ENCODE data around the gene CAMKMT.

The CAMKMT gene

DNA sequence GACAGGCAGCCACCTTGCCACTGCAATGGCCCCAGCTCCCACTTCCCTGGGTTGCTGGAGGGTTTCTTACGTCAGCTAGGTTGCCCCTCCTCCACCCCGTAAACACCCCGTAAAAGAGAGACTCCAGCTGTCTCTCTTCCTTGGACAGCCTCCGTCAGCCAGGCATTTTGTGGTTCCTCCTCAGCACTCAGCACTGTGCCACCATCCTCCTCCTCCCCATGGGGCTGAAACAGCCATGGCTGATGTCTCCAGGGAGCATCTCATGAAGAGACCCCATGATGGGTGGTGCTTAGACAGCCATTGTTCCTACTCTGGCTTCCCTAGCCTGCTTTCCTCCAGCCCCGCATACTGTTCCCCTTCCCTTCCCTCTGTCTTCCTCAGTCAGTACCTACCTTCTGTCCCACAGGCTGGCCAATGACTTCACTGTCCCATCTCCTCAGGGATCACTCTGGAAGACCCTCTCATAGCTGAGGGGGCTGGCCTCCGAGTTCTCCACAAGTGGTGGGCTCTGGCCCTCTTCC lies 436.5 kb downstream of the CAMKMT start:
- no peak for DNase-seq (ENCODE audit: low read depth, low spot score)

DNA sequence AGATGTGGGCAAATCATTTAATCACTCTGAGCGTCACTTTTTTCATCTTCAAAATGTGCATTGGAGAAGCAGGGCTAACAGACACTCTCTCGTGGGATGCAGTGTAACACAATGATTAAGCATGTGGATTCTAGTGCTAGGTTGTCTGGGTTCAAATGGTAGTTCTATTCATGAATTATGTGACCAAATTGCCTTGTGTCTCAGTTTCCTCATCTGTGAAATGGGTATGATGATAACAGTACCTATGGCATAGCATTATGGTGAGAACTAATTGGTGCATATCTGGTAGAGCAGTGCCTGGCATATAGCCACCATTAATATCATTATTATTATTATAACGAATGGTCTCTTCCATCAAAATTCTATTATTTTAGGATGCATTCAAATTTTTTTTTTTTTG lies 437.4 kb downstream of the CAMKMT start:
- no peak for DNase-seq (ENCODE audit: low read depth, low spot score)

DNA sequence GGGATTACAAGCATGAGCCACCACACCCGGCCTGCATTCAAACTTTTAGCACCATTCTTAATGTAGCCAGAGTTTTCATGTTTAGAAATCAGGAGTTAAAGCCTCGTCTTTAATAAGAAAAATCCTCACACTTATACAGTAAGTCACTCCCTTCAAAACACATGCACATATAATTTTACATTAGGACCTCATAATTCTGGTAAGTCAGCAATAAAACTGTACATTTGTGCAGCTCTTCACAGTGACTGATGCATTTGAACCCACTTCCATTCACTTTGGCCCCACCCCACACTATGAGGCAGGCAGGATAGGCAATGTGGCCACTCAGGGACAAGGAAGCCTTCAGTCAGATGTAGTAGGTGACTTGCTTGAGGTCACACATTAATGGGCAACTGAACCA lies 438.0 kb downstream of the CAMKMT start:
- DNase-seq (ENCODE audit: low read depth, low spot score) = no peak

DNA sequence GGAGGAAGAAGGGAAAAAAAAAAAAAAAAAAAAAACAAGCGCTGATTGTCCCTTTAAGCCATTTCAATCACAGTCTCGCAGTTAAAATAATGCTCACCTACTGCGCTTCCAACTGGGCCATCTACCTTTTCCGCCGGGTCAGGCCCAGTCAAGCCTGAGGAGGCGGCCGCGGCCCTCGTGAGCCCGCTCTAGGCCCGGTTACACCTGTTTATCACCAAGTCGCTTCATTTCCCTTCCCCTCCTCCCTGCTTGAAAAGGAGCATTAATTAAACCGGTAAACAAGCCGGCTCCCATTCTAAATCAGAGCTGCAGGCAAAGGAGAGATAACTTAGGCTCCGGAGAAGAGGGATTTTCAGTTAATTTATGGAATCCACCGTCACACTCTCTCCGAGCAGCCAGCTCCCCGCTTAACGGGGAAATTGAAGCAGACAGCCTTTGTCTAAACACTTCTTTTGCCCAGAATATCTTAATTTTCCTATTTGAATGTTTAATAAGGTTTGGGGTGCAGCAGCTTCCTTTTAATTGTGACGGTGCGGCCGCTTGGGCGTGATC lies 439.6 kb downstream of the CAMKMT start:
- no peak for DNase-seq (ENCODE audit: low read depth, low spot score)

DNA sequence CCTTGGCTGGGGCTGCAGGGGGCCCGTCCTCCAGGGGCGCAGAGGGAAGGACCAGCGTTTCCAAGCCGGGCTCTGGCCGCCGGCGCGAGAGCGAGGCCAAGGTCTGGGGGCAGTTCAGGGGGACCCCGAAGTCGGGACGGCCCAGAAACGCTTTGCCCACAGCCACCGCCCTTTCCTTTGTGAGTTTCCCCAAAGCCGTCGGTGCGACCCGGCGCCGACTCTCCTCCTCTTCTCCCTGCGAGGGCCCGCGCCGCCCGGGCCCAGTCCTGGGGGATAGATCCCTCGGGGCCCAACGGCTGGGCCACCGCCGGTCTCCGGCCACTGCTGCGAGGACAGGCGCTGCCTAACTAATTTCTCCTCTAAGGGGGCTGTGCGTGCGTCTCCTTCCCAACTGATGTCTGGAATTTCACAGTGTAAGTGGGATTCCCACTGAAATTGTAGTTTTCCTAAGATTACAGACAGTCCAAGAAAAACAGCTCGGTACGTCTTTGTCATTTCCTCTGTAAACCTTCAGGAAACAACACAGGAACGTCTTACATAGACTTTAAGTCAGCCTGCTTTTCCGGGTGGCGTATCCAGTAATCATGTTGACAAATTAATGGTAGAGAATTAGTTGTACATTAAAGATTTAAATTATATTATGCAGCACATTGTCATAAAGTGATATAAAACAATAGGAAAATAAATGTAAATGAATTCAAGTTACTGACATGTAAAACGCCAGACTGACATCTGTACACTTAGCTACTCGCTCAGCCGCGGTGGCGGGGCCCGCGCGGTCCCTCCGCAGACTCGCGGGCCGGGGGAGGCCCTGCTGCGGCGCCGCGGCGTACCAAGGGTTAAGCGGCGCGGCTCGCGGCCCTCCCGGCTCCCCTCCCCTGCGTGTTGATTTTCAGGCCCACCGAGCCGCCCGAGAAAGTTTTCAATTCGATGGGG lies 440.4 kb downstream of the CAMKMT start:
- peak; percentile 12 for DNase-seq (ENCODE audit: low read depth, low spot score)

DNA sequence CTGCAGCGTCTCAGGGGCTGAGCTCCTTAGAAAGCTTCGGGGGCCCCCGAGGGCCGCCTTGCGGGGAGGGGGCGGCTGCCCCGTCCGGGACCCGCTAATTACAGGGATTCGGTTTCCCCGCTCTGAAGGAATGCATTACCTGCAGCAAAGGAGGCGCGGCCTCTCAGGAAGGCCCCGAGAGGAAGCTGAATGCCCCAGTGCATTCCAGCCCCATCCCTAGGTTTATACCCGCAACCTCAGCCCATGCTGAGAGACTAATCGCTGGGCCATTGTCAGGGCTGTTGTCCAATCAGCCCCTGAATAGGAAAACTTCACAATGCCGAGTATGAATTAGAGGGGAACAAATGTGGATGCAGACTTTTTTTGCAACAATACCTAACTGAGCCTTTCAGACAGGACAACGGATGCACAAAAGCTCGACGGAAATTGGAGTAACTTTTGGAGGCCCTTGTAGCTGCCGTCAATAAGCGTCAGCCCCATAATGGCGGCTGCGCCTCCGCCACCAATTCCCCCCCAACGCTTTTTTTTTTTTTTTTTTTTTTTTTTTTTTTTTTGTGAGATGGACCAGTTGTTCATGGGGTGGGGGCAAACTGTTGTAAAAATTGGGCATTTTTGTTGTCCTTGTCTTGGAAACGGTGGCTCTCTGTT lies 441.2 kb downstream of the CAMKMT start:
- DNase-seq (ENCODE audit: low read depth, low spot score) = peak; percentile 43

DNA sequence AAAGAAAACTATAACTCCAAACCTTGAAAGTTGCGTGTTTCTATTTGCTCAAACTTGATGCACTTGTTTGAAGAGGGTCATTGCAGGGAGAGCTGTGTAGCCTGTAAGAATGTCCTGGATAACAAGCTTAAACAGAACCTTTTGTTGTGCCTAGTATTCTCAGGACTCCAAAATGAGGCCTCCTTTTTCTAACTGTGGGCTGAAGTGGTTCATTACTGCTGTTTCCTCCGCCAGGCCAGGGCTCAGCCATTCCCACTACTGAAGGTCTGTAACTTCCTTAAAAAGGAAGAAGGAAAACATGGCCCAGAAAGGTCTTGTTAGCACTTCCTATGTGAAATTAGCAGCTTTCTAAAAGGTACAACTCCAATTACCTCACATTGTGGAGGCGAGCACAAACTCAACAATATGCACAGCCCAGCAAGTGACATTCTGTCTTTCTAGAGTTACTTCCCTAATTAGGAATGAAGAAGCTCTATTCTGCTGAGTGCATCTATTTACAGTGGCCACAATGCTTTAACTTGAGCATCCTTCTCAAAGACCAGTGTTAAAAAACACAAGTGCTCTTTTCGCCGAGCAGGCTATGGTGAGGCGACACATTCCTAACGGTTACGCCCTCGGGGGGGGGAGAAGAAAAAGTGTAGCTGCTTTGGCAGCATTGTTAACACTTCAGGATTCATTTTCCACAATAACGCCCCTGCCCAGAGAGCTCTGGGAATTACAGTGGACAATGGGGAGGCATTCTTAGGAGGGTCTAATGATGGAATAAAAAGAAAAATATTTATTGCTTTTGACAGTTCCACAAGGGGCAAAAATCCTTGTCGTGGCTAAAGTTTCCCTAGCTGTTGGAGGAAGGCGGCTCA lies 442.9 kb downstream of the CAMKMT start:
- no peak for DNase-seq (ENCODE audit: low read depth, low spot score)

DNA sequence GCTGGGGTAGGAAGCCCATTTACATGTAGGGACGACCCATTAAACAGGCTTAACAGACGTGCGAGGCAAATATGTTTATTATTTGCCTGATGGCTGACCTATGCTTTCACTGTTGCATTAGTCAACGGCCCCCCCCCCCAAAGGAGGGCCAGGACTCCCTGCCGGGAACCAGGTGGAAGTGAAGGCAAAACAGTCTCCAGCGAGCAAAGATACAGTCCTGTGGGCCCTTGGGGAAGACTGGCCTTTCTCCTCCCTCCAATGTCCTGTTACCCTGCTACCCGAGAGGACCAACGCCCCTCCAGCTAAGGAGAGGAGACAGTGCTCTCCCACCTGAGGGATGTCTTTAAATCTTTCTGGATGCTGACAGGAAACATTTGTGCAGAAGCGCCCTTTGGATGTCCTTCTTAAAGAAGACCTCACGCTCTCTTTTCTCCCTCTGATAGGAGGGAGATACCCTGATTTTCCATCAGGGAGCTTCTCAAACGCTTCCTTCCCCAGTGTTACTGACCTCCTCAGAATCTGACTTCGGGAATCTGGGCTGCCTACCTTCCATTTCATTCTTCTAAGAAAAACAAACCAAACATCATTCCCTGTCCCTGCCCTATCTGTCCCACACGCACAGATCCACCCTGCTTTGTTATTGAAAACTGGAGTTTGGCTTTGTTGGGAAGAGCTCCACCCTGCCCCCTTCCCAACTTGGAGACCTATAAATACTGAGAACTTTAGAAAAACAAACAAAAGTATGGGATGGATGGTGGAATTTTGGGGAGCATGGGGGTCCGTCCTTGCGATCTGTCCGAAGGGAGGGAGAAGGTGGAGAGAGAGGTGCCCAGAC lies 443.9 kb downstream of the CAMKMT start:
- no peak for DNase-seq (ENCODE audit: low read depth, low spot score)

DNA sequence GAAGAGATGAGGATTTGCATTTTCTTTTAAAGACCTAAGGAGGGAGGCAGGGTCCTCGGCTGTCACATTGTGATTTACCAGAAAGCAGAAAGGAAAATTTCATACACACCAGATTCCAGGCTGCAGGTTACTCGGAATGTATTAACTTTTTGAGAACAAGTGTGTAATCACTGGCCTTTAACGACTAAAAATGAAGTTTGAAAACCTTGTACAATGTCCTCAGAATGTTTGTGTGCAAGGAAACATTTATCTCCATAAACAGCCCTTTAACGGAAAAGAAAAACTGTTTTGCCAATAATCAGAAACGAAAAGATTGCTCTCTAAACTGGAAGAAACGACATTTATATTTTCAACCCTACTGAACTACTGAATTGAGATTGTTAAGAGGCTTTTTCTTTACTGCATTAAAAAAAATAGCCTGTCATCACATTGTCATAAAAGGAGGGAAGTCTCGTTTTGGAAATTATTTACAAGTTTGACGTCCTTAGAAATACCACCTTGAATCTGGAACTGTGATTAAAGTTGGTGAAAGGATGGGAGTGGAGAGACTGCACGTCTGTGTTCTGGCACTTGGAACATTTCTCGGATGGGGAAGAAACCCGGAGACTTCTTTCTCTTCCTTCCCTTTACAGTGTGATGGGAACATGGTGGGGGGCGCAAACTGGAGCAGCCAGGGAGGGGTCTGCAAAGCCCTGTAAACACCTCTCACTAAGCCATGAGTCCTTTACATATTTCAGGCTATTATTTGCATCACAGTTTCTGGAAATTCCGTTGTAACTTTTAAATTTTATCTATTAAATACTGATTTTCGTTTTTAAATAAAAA lies 445.7 kb downstream of the CAMKMT start:
- DNase-seq (ENCODE audit: low read depth, low spot score) = no peak

DNA sequence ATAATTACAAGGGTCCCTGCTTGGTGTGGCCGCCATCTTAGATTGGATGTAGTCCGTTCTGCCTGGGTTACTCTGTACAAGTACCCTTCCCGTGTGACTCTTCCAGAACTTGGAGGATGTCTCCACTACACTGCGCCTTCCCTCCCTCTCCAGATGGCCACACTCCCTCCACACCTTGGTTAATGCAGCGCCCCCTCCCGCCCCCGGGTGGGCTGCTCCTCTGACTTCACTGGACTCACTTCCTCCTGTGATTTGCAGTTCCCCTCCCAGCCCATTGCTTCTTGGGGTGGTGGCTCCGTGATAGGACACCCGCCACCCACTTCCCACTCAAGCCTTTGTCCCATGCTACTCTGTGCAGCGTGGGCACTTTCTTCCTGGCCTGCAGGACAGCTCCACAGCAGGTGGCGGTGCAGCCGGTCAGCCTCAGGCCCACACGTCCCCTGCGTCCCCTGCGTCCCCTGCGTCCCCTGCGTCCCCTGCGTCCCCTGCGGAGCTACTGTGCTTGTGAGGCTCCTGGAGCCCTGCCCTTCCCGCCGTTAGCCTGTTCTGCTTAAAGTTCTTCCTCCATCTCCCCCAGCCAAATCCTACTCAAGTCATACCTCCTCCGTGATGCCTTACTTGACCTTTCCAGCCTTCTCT lies 449.3 kb downstream of the CAMKMT start:
- DNase-seq (ENCODE audit: low read depth, low spot score) = no peak

DNA sequence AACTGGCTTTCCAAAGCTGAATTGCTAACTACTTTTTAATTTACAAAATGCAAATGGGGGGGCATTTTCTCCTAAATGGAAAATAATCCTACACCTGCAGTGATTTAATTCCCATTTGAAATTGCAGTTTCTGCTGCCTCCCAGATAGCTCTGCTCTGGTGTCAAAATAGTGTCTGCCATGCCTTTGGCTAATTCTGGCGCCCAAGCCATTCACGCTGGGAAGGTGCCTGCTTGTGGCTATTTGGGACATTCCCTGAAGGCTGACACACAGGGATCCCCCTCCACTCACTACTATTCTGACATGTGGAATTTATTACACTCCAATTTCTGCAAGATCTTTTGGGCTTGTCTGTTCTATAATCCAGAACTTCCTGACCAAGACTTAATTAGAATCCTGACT lies 451.4 kb downstream of the CAMKMT start:
- DNase-seq (ENCODE audit: low read depth, low spot score) = no peak

DNA sequence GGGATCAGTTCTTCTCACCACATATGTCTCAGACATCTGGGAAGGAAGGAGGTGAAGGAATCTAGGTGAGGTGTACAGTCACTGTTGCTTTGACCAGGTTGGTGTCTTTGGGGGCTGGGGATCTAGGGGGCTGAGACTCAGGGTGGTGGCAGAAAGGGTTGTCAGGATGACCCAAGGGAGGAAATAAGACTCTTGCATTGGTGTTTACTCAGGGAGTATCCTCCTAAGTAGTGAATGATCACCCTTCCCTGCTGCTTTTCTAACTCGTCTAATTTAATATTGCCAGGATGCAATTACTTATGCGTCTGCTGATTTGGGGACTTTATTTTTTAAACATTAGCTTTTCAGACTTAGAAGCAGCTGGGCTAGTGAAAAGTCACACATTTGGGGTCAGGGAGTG lies 451.9 kb downstream of the CAMKMT start:
- no peak for DNase-seq (ENCODE audit: low read depth, low spot score)

DNA sequence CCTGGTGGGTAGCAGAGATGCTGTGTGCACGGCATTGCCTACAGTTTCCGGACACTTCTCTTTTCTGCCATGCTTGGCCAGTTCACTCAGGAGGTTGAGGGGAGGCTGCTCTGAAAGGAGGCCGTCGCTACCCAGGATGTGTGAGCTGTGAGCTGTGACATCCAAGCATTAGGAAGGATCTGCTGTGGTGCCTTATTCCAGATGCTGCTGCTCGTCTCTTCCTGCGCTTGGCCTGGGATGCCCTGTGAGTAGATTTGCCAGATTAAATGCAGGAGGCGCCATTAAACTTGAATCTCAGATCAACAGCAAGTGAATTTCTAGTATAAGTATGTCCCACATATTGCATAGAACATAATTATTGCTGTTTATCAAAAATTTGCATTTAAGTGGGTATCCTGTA lies 455.5 kb downstream of the CAMKMT start:
- DNase-seq (ENCODE audit: low read depth, low spot score) = no peak

DNA sequence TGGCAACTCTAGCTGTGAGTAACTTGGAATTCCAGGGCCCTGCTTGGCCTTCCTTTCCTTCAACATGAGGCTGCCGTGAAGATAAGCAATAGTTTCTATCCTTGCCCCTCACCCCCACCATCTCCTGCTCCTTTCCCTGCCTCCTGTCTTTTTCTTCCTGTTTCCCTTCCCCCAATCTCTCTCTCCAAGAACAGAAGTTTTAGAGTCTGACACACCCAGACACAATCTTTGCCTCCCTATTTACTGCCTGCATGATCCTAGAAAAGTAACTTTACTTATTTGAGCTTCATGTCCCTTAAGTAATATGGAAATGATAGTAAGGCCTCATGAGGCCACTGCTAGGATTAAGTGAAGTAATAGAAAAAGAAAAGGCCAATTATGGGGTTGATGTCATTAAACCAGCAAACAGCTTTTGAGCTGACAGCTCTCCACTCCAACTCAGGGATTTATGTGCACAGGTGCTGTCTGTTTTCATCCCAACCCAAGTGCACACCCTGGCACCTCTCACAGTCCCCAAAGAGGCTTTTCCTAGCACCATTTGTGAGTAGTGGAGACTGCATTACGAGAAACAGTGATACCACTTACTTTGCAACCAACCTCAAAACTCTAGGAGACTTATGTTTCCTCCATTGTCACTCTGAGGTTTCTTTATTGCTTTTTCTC lies 456.1 kb downstream of the CAMKMT start:
- DNase-seq (ENCODE audit: low read depth, low spot score) = no peak

DNA sequence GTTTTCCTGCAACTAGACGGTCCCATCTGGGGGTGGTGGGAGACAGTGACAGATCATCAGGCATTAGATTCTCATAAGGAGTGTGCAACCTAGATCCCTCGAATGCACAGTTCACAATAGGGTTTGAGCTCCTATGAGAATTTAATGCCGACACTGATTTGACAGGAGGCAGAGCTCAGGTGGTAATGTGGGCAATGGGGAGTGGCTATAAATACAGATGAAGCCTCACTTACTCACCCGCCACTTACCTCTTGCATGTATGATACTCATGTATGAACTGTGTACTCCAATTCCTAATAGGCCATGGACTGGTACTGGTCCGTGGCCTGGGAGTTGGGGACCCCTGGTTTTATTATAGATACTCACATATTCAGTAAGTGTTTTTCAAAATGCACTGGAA lies 457.3 kb downstream of the CAMKMT start:
- DNase-seq (ENCODE audit: low read depth, low spot score) = no peak

DNA sequence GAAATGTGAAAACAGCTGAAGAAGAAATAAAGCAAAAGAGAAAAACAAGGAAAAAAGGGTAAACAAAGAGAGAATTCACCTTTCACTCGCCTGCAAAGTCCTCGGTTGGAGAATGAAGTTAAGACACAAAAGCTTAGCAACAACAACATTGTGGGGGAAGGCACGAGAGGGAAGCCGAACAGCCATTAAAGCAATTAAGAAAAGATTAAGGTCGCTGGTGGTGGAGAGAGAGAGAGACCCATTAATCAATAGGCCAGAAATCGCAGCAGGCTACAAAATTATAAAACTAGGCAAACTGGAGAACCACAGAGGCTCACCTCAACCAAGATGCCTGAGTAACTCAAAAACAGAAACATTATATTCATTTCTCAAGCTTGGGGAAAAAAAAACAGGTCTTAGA lies 459.8 kb downstream of the CAMKMT start:
- DNase-seq (ENCODE audit: low read depth, low spot score) = no peak

DNA sequence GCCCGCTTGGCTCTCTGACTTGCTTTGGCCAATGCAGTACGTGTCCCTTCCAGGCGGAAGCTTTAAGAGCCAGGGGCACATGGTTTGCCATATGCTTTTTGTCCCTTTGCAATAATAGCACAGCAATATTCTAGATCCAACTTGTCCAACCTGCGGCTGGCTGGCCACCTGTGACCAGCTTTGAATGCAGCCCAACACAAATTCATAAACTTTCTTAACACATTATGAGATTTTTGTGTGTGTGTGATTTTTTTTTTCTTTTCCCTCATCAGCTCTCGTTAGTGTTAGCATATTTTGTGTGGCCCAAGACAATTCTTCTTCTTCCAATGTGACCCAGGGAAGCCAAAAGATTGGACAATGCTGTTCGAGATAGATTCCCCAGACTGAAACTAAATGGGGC lies 460.4 kb downstream of the CAMKMT start:
- DNase-seq (ENCODE audit: low read depth, low spot score) = no peak
